ENCODE data around the gene ATXN7L3.

- TF ChIP-seq CTCF (IDR thresholded peaks at IDR 0.05; ENCODE audit: low read length) (no peak), EZH2 (IDR thresholded peaks at IDR 0.05; ENCODE audit: borderline replicate concordance, low read length) (no peak)
Observed at GRCh38 chr17:44177640-44178039, 22.0 kb downstream of the ATXN7L3 start.
